Caco-2 (cell line): ENCODE data around the gene CTNND2. TPM values are rescaled to one million over a fixed set of nuclear protein-coding genes. Genes with fewer than 3 reads are reported as not detected.
A peak's percentile ranks its signal among the peaks of the same experiment; 100 is the strongest.

Experiments used
- BruUV-seq: library from RNA; stranded (reverse); fragments of 400-500 nt; replicated peaks from 2 replicates; lab custom pipeline; 2021; lab: Mats Ljungman, UMichigan
- CTCF ChIA-PET: fragments of 300-600 bp; sonication (Branson Sonifier 250); formaldehyde crosslinking; loops from one replicate; lab custom pipeline; 2022; ENCODE audit warnings: antibody characterized with exemption; lab: Charles Lee
- POLR2A ChIA-PET: fragments of 300-600 bp; sonication (Branson Sonifier 250); formaldehyde crosslinking; loops from one replicate; lab custom pipeline; 2022; ENCODE audit warnings: antibody characterized with exemption; lab: Charles Lee
- DNase-seq, 2 experiments: peaks; one replicate each; pipeline versions ENCODE4 v3.0.0 to v3.0.0-alpha.2; 2020 to 2022
- H3K27me3 ChIP-seq: replicated peaks from 2 replicates; pipeline ENCODE4 v1.6.0; 2011; ENCODE audit warnings: low read length; ENCODE audit not compliant: control insufficient read depth, insufficient read depth
- H3K36me3 ChIP-seq: 2 replicates; pipeline ENCODE4 v1.5.1; 2011; ENCODE audit warnings: low read length; ENCODE audit not compliant: control insufficient read depth, insufficient read depth
- H3K4me1 ChIP-seq: fragments of 250-450 bp; sonication (Bioruptor Pico); 2 replicates; pipeline ENCODE4 v1.5.1; 2020; ENCODE audit warnings: mild to moderate bottlenecking
- H3K4me3 ChIP-seq: 2 replicates; pipeline ENCODE4 v1.5.1; 2011; ENCODE audit warnings: low read depth, mild to moderate bottlenecking, control low read depth, low read length
- H3K9me3 ChIP-seq: fragments of 250-450 bp; sonication (Bioruptor Pico); 2 replicates; pipeline ENCODE4 v1.5.1; 2020; ENCODE audit warnings: mild to moderate bottlenecking, moderate library complexity
- H3K27ac Mint-ChIP-seq: one replicate; pipeline ENCODE4 v1.8.0; 2022; ENCODE audit warnings: mixed read lengths; ENCODE audit not compliant: unreplicated experiment
- H3K27me3 Mint-ChIP-seq: one replicate; pipeline ENCODE4 v1.8.0; 2022; ENCODE audit warnings: mixed read lengths; ENCODE audit not compliant: insufficient read depth, unreplicated experiment
- H3K36me3 Mint-ChIP-seq: one replicate; pipeline ENCODE4 v1.8.0; 2022; ENCODE audit warnings: mild to moderate bottlenecking, mixed read lengths; ENCODE audit not compliant: insufficient read depth, unreplicated experiment
- H3K4me1 Mint-ChIP-seq: one replicate; pipeline ENCODE4 v1.8.0; 2022; ENCODE audit warnings: low read depth, mixed read lengths; ENCODE audit not compliant: unreplicated experiment
- H3K4me3 Mint-ChIP-seq: one replicate; pipeline ENCODE4 v1.8.0; 2022; ENCODE audit warnings: mild to moderate bottlenecking, moderate library complexity, mixed read lengths; ENCODE audit not compliant: unreplicated experiment
- H3K9me3 Mint-ChIP-seq: one replicate; pipeline ENCODE4 v1.8.0; 2022; ENCODE audit warnings: mixed read lengths; ENCODE audit not compliant: unreplicated experiment
- CTCF ChIP-seq, 2 experiments: fragments of 200-600 bp in 1 of 2; IDR thresholded peaks; 1 replicate in 1 of 2; 2 replicates in 1 of 2; pipeline versions ENCODE4 v1.5.1 to v1.8.0; 2011 to 2022; ENCODE audit warnings: antibody characterized with exemption in 1 of 2, control low read depth in 1 of 2, inconsistent platforms in 1 of 2, low read depth in 1 of 2, low read length in 1 of 2, mild to moderate bottlenecking in 1 of 2, moderate library complexity in 1 of 2; ENCODE audit not compliant: insufficient read depth in 1 of 2, severe bottlenecking in 1 of 2, unreplicated experiment in 1 of 2
- intact Hi-C: fragments of 100-400 bp; cut with micrococcal nuclease; formaldehyde crosslinking; loops from one replicate; pipeline ENCODE4 v1.10.0; 2022; ENCODE audit not compliant: unreplicated experiment
- total RNA-seq: library from RNA; stranded (reverse); gene quantifications from 2 replicates; pipeline ENCODE4 v1.2.3, GENCODE V29; 2022

CTNND2 gene
- total RNA-seq, 1 experiment from 2014 or later, result 0.32 TPM

- CTCF ChIA-PET, result no interaction called here
- POLR2A ChIA-PET, result no interaction called here
- Histone ChIP-seq H3K36me3 (no peaks in the 10 kb centered on the region), H3K4me1 (no peaks in the 10 kb centered on the region), H3K4me3 (no peak overlapping the region), H3K27me3 (no peaks in the 10 kb centered on the region), H3K9me3 (no peaks in the 10 kb centered on the region)
- no peak for DNase-seq
- BruUV-seq, result no TSS peak
- H3K36me3 Mint-ChIP-seq, result no peaks in the 10 kb centered on the region
- no peak overlapping the region for H3K27ac Mint-ChIP-seq
- H3K4me1 Mint-ChIP-seq, result no peaks in the 10 kb centered on the region
- peaks cover 5% of the 10 kb centered on the region for H3K9me3 Mint-ChIP-seq
- H3K4me3 Mint-ChIP-seq, result no peak overlapping the region
- intact Hi-C loops, result no loop called here
- no peak for TF ChIP-seq CTCF (IDR thresholded peaks at IDR 0.05; ENCODE audit: insufficient read depth in 1 of 2, low read depth in 1 of 2, low read length in 1 of 2, severe bottlenecking in 1 of 2, unreplicated experiment in 1 of 2)
- no peaks in the 10 kb centered on the region for H3K27me3 Mint-ChIP-seq
These were observed 293.2 kb downstream of the CTNND2 start for GRCh38 chr5:11611011-11611410.

- Mint-ChIP-seq H3K9me3 (no peaks in the 10 kb centered on the region), H3K4me3 (no peak overlapping the region), H3K27me3 (no peaks in the 10 kb centered on the region), H3K4me1 (no peaks in the 10 kb centered on the region), H3K36me3 (no peaks in the 10 kb centered on the region), H3K27ac (no peak overlapping the region)
- intact Hi-C loops, result no loop called here
- POLR2A ChIA-PET, result no interaction called here
- no peaks in the 10 kb centered on the region for H3K27me3 ChIP-seq
- H3K4me3 ChIP-seq, result no peak overlapping the region
- CTCF ChIA-PET, result no interaction called here
- H3K36me3 ChIP-seq, result no peaks in the 10 kb centered on the region
- H3K4me1 ChIP-seq, result no peaks in the 10 kb centered on the region
- no TSS peak for BruUV-seq
- no peaks in the 10 kb centered on the region for H3K9me3 ChIP-seq
- no peak for TF ChIP-seq CTCF (IDR thresholded peaks at IDR 0.05; ENCODE audit: insufficient read depth in 1 of 2, low read depth in 1 of 2, low read length in 1 of 2, severe bottlenecking in 1 of 2, unreplicated experiment in 1 of 2)
- no peak for DNase-seq
These were observed 294.5 kb downstream of the CTNND2 start for GRCh38 chr5:11609570-11610303.

GRCh38 chr5:11608530-11608929 lies 295.7 kb downstream of the CTNND2 start:
- intact Hi-C loops, result no loop called here
- no peak for DNase-seq
- BruUV-seq, result no TSS peak
- Histone ChIP-seq H3K27me3 (no peaks in the 10 kb centered on the region), H3K4me1 (no peaks in the 10 kb centered on the region), H3K9me3 (no peaks in the 10 kb centered on the region), H3K36me3 (no peaks in the 10 kb centered on the region), H3K4me3 (no peak overlapping the region)
- H3K9me3 Mint-ChIP-seq, result no peaks in the 10 kb centered on the region
- H3K27me3 Mint-ChIP-seq, result no peaks in the 10 kb centered on the region
- ChIA-PET POLR2A (no interaction called here), CTCF (no interaction called here)
- no peak overlapping the region for H3K4me3 Mint-ChIP-seq
- H3K27ac Mint-ChIP-seq, result peak overlapping the region; percentile 2
- no peak for TF ChIP-seq CTCF (IDR thresholded peaks at IDR 0.05; ENCODE audit: insufficient read depth in 1 of 2, low read depth in 1 of 2, low read length in 1 of 2, severe bottlenecking in 1 of 2, unreplicated experiment in 1 of 2)
- H3K4me1 Mint-ChIP-seq, result no peaks in the 10 kb centered on the region
- H3K36me3 Mint-ChIP-seq, result no peaks in the 10 kb centered on the region
